VCaP (cell line): ENCODE results near the gene ZNF593OS.

Source experiments
- H3K27ac ChIP-seq: fragments of 450-650 bp; 2 replicates; pipeline ENCODE4 v1.5.1; 2017
- CTCF ChIP-seq: fragments of 450-650 bp; conservative IDR thresholded peaks from 2 replicates; pipeline ENCODE4 v1.5.1; 2017; ENCODE audit warnings: mild to moderate bottlenecking, moderate library complexity

Gene ZNF593OS

DNA sequence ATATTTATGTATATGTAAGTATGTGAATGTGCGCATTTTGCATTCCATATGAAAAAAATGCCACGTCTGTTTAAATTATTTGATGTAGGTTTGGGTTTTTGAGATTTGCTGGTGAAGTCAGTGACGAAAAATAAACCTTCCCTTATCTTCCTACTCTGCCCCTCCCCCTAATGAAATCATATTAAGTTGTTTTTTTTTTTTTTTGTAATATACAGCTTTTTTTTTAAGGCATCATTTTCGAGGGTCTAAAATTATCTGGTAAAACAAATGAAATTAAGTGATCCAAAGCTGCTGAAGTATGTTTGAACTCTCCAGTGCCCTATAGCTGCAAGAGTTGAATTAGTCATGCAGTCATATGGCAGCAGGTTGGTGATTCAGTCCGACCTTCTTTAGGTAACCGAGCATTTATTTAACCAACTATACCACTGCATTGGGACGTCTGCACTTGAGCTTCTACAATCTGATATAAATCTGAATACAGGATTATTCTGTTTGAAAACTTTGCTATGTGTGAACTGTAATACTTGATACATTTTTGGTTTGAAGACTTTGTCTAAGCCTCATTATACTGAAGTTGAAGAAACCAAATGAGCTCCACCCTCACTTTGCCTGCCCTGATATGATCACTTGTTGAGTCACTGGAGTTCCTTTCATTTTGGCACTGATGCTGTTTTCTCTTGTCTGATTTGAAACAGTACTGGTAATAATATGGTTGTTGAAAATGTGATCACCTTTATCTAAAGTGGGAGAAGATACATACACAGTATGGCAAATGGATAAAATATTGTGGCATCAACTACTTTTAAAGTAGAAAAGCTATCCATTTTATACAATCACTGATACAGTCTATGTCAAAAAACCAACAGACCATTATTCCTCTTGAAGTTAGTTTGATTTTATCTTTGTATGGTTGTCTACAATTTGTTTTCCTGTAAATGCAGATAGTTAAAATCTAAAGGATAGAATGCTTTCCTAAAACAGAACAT lies 48.4 kb downstream of the ZNF593OS start:
- TF ChIP-seq CTCF: no peak

DNA sequence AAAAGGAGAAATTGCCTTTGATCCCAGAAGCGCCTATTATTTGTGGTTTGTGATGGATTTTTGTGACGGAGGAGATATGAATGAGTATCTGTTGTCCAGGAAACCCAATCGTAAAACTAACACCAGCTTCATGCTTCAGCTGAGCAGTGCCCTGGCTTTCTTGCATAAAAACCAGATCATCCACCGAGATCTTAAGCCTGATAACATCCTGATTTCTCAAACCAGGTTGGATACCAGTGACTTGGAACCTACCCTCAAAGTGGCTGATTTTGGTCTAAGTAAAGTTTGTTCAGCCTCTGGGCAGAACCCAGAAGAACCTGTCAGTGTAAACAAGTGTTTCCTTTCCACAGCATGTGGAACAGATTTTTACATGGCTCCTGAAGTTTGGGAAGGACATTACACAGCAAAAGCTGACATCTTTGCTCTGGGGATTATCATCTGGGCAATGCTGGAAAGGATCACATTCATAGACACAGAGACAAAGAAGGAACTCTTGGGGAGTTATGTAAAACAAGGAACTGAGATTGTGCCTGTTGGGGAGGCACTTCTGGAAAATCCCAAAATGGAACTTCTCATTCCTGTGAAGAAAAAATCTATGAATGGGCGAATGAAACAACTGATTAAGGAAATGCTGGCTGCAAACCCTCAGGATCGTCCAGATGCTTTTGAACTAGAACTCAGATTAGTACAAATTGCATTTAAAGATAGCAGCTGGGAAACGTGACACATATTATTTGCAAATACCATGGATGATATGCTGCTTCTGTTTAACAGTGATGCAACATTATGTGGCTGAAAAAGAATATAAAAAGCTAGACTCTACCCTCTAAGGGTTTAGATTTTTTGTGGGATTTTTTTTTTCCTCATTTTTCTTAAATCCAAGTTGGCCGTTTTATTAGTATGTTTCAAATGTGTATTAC lies 49.5 kb downstream of the ZNF593OS start:
- TF ChIP-seq CTCF: no peak
- H3K27ac ChIP-seq: peak overlapping the region; percentile 73

More for the DNA sequence above, 48.4 kb downstream of the ZNF593OS start:
- H3K27ac ChIP-seq: peak overlapping the region; percentile 73

DNA sequence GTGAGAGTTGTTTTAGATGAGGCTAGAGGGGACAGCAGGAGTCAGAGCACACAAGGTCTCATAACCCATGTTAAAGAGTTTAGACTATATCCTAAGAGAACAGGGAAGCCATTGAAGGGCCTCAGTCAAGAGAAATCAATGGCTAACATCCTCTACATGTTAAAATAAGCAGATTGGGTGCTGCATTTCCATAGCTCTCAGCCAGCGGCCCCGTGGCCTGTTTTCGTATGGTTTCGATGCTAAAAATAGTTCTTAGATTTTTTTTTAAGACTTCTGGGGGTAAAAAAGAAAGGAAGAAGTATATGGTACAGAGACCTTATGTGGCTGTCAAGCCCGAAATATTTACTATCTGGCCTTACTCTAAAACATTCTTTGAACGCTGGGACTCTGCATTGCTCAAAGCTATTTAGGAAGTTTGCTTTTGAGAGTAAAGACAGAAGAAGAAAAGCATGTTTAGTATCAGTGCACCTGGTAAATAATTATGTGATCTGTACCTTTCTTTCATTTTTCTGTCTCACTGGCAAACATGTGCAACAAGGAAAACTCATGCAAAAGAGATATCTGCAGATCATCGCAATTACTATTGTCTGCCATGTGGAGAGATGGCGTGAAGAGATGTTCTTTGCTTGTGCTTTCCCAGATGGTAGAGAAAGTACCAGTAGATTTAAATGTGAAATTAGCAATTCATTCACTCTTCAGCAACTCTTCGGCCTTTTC lies 51.6 kb downstream of the ZNF593OS start:
- no peak for TF ChIP-seq CTCF
- peak overlapping the region; percentile 73; the same call in 1 of the 2 replicates for H3K27ac ChIP-seq
